H9 (cell line): ENCODE results near the gene TCEAL1. TPM values are rescaled to one million over a fixed set of nuclear protein-coding genes. Genes with fewer than 3 reads are reported as not detected.

Source experiments
- DNase-seq: peaks from one replicate; pipeline ENCODE4 v3.0.0-alpha.2; 2017
- H2AFZ ChIP-seq: one replicate; pipeline ENCODE4 v1.6.1; 2013; ENCODE audit warnings: mild to moderate bottlenecking, low read length, control low read depth, moderate library complexity
- H2AK5ac ChIP-seq: 2 replicates; pipeline ENCODE4 v1.6.1; 2013; ENCODE audit warnings: low read length, control low read depth, mixed read lengths; ENCODE audit not compliant: insufficient read length
- H2BK120ac ChIP-seq: one replicate; pipeline ENCODE4 v1.6.1; 2013; ENCODE audit warnings: low read depth, mild to moderate bottlenecking, low read length, control low read depth, inconsistent platforms; ENCODE audit not compliant: poor library complexity, severe bottlenecking
- H2BK12ac ChIP-seq: 2 replicates; pipeline ENCODE4 v1.6.1; 2013; ENCODE audit warnings: low read length, control low read depth, mixed read lengths, low read depth; ENCODE audit not compliant: insufficient read length
- H2BK15ac ChIP-seq: 2 replicates; pipeline ENCODE4 v1.6.1; 2013; ENCODE audit warnings: low read depth, low read length, control low read depth
- H2BK20ac ChIP-seq: one replicate; pipeline ENCODE4 v1.6.1; 2013; ENCODE audit warnings: low read depth, mild to moderate bottlenecking, low read length, control low read depth, inconsistent platforms; ENCODE audit not compliant: poor library complexity, severe bottlenecking
- H2BK5ac ChIP-seq: 2 replicates; pipeline ENCODE4 v1.6.1; 2013; ENCODE audit warnings: low read length, control low read depth, mixed read lengths; ENCODE audit not compliant: insufficient read length
- H3K14ac ChIP-seq: 2 replicates; pipeline ENCODE4 v1.6.1; 2013; ENCODE audit warnings: low read length, control low read depth; ENCODE audit not compliant: insufficient read depth
- H3K18ac ChIP-seq: 2 replicates; pipeline ENCODE4 v1.6.1; 2013; ENCODE audit warnings: low read depth, mild to moderate bottlenecking, mixed read lengths, low read length, control low read depth; ENCODE audit not compliant: insufficient read length
- H3K23ac ChIP-seq: 2 replicates; pipeline ENCODE4 v1.6.1; 2013; ENCODE audit warnings: low read length, control low read depth, mixed read lengths, low read depth; ENCODE audit not compliant: insufficient read length
- H3K23me2 ChIP-seq: 2 replicates; pipeline ENCODE4 v1.6.1; 2013; ENCODE audit warnings: low read depth, mild to moderate bottlenecking, mixed read lengths, low read length, control low read depth; ENCODE audit not compliant: insufficient read length, poor library complexity, severe bottlenecking
- H3K27ac ChIP-seq: 2 replicates; pipeline ENCODE4 v1.5.1; 2013; ENCODE audit warnings: low read length, control low read depth, mixed read lengths, low read depth; ENCODE audit not compliant: insufficient read length
- H3K27me3 ChIP-seq: 2 replicates; pipeline ENCODE4 v1.6.1; 2013; ENCODE audit warnings: low read length, control low read depth, inconsistent platforms; ENCODE audit not compliant: insufficient read depth
- H3K4ac ChIP-seq: 2 replicates; pipeline ENCODE4 v1.6.1; 2013; ENCODE audit warnings: low read depth, mild to moderate bottlenecking, control low read depth, inconsistent platforms, low read length, moderate library complexity
- H3K4me1 ChIP-seq: 2 replicates; pipeline ENCODE4 v1.6.1; 2013; ENCODE audit warnings: low read length, control low read depth, inconsistent platforms; ENCODE audit not compliant: insufficient read depth
- H3K4me2 ChIP-seq: 2 replicates; pipeline ENCODE4 v1.6.1; 2013; ENCODE audit warnings: low read length, control low read depth, mixed read lengths; ENCODE audit not compliant: insufficient read length, insufficient read depth
- H3K56ac ChIP-seq: 2 replicates; pipeline ENCODE4 v1.6.1; 2013; ENCODE audit warnings: low read depth, mild to moderate bottlenecking, mixed read lengths, low read length, control low read depth; ENCODE audit not compliant: insufficient read length
- H3K79me1 ChIP-seq: 2 replicates; pipeline ENCODE4 v1.6.1; 2013; ENCODE audit warnings: low read depth, mild to moderate bottlenecking, moderate library complexity, low read length, control low read depth, inconsistent platforms; ENCODE audit not compliant: insufficient read depth, poor library complexity, severe bottlenecking
- H3K79me2 ChIP-seq: 2 replicates; pipeline ENCODE4 v1.6.1; 2013; ENCODE audit warnings: low read length, control low read depth, inconsistent platforms; ENCODE audit not compliant: insufficient read depth
- H3K9ac ChIP-seq: 2 replicates; pipeline ENCODE4 v1.6.1; 2013; ENCODE audit warnings: low read length, control low read depth, mixed read lengths; ENCODE audit not compliant: insufficient read length; ENCODE audit errors: extremely low read depth
- H3K9me3 ChIP-seq: one replicate; pipeline ENCODE4 v1.6.1; 2013; ENCODE audit warnings: low read depth, low read length, inconsistent platforms; ENCODE audit not compliant: control insufficient read depth
- H3T11ph ChIP-seq: one replicate; pipeline ENCODE4 v1.6.1; 2013; ENCODE audit warnings: mild to moderate bottlenecking, low read length, control low read depth, inconsistent platforms
- H4K20me1 ChIP-seq: one replicate; pipeline ENCODE4 v1.6.1; 2013; ENCODE audit not compliant: control insufficient read depth, insufficient read length, insufficient read depth
- H4K5ac ChIP-seq: 2 replicates; pipeline ENCODE4 v1.6.1; 2013; ENCODE audit warnings: low read depth, mild to moderate bottlenecking, mixed read lengths, low read length, control low read depth; ENCODE audit not compliant: insufficient read length
- H4K8ac ChIP-seq: replicated peaks from 2 replicates; pipeline ENCODE4 v1.6.1; 2013; ENCODE audit warnings: low read length, control low read depth, mixed read lengths, low read depth; ENCODE audit not compliant: insufficient read length
- H4K91ac ChIP-seq: 2 replicates; pipeline ENCODE4 v1.6.1; 2013; ENCODE audit warnings: low read depth, mild to moderate bottlenecking, moderate library complexity, mixed read lengths, low read length, control low read depth; ENCODE audit not compliant: insufficient read length
- H3K27ac Mint-ChIP-seq, 3 experiments: 2 replicates in 2 of 3; 3 replicates in 1 of 3; pipeline ENCODE4 v1.8.0; 2020 to 2021; ENCODE audit warnings: mixed read lengths in 3 of 3, mild to moderate bottlenecking in 1 of 3, moderate library complexity in 1 of 3
- H3K27me3 Mint-ChIP-seq: 2 replicates; pipeline ENCODE4 v1.8.0; 2021; ENCODE audit warnings: low read depth, mild to moderate bottlenecking, moderate library complexity, mixed read lengths
- H3K36me3 Mint-ChIP-seq, 3 experiments: 2 replicates in 2 of 3; 3 replicates in 1 of 3; pipeline ENCODE4 v1.8.0; 2020 to 2021; ENCODE audit warnings: low read depth in 3 of 3, mixed read lengths in 3 of 3; ENCODE audit not compliant: insufficient read depth in 1 of 3
- H3K4me1 Mint-ChIP-seq, 2 experiments: 2 replicates each; pipeline ENCODE4 v1.8.0; 2020; ENCODE audit warnings: mixed read lengths in 2 of 2
- H3K4me3 Mint-ChIP-seq, 2 experiments: 2 replicates in 1 of 2; 3 replicates in 1 of 2; pipeline ENCODE4 v1.8.0; 2020 to 2021; ENCODE audit warnings: mild to moderate bottlenecking in 2 of 2, mixed read lengths in 2 of 2, moderate library complexity in 1 of 2
- H3K9me3 Mint-ChIP-seq, 2 experiments: 2 replicates in 1 of 2; 3 replicates in 1 of 2; pipeline ENCODE4 v1.8.0; 2020; ENCODE audit warnings: mild to moderate bottlenecking in 2 of 2, mixed read lengths in 2 of 2, moderate library complexity in 1 of 2
- CTCF ChIP-seq: fragments of 200-600 bp; sonication (generic); conservative IDR thresholded peaks from 3 replicates; pipeline ENCODE4 v1.8.0; 2021; ENCODE audit warnings: antibody characterized with exemption, mild to moderate bottlenecking
- WGBS: extraction: QIAGEN DNeasy Blood & Tissue Kit; methylation state at CpG from one replicate; pipeline ENCODE4 v1.1.7; 2013; ENCODE audit warnings: missing lambda C conversion rate, low lambda C conversion rate, mixed read lengths; ENCODE audit not compliant: insufficient read length; ENCODE audit errors: extremely low coverage; 5-methylcytosine and 5-hydroxymethylcytosine counted together
- total RNA-seq: library from RNA; stranded (reverse); gene quantifications from 2 replicates; pipeline ENCODE4 v1.2.1, GENCODE V29; 2021

Gene TCEAL1
- total RNA-seq, 1 experiment from 2014 or later: 3.0 TPM

GRCh38 chrX:103607364-103608305, 21.1 kb upstream of the TCEAL1 start, which contains the start of gene TCEAL3:
Gene TCEAL3 (plus strand): TSS chrX:103607963. CDS start chrX:103609065, 1,102 bp downstream.
- Histone ChIP-seq H3K79me2 (no peaks in the 10 kb centered on the region), H2BK5ac (no peak within 1 kb of the TSS), H2BK20ac (no peak within 1 kb of the TSS), H2BK120ac (no peak within 1 kb of the TSS), H3K56ac (no peak within 1 kb of the TSS), H4K8ac (no peak within 1 kb of the TSS), H4K91ac (no peak within 1 kb of the TSS), H3K9me3 (no peaks in the 10 kb centered on the region), H2BK12ac (no peak within 1 kb of the TSS), H3K27ac (no peak within 1 kb of the TSS), H3K4ac (no peak within 1 kb of the TSS), H3K4me2 (peak within 1 kb of the TSS; percentile 65), H3K14ac (peak within 1 kb of the TSS; percentile 63; the same call in 1 of the 2 replicates), H2BK15ac (no peak within 1 kb of the TSS), H4K5ac (no peak within 1 kb of the TSS), H3K23ac (no peak within 1 kb of the TSS), H3K18ac (no peak within 1 kb of the TSS), H3K79me1 (no peaks in the 10 kb centered on the region), H3K4me1 (no peaks in the 10 kb centered on the region), H2AK5ac (no peak within 1 kb of the TSS), H4K20me1 (no peaks in the 10 kb centered on the region), H3K27me3 (no peaks in the 10 kb centered on the region), H3K23me2 (peaks cover 11% of the 10 kb centered on the region), H3K9ac (peak within 1 kb of the TSS; percentile 53), H2AFZ (no peak within 1 kb of the TSS), H3T11ph (no peak within 1 kb of the TSS)
- WGBS: no CpG with 5 or more reads among the region's 59 CpGs
- peaks cover 0 to 41% of the 10 kb centered on the region in 2 experiments; a peak in 2 of 5 replicates for H3K9me3 Mint-ChIP-seq
- peaks cover 7 to 9% of the 10 kb centered on the region in 2 experiments for H3K4me1 Mint-ChIP-seq
- H3K27me3 Mint-ChIP-seq: peaks cover 10% of the 10 kb centered on the region
- H3K36me3 Mint-ChIP-seq: peaks cover 0 to 7% (median 5%) of the 10 kb centered on the region in 3 experiments; a peak in 4 of 7 replicates
- H3K27ac Mint-ChIP-seq: peak within 1 kb of the TSS in 2 of 3 experiments; percentile 53 to 64; a peak in 3 of 7 replicates
- peak; percentile 82 for DNase-seq
- peak within 1 kb of the TSS; percentile 82 to 88 for H3K4me3 Mint-ChIP-seq
- TF ChIP-seq CTCF: no peak
